GM12872 (cell line): Measurements from ENCODE around the gene TMTC4.
A peak's percentile ranks its signal among the peaks of the same experiment; 100 is the strongest.

ENCODE experiments used
- CTCF ChIP-seq: IDR thresholded peaks from 3 replicates; pipeline ENCODE4 v1.5.1; 2011; ENCODE audit warnings: low read depth, mild to moderate bottlenecking, low read length, moderate library complexity; ENCODE audit not compliant: insufficient read depth

TMTC4 gene

GRCh38 chr13:100650326-100650725, 24.3 kb downstream of the TMTC4 start:
- TF ChIP-seq CTCF, result no peak

GRCh38 chr13:100648354-100648753, 26.2 kb downstream of the TMTC4 start:
- no peak for TF ChIP-seq CTCF

GRCh38 chr13:100646871-100647270, 27.7 kb downstream of the TMTC4 start:
- TF ChIP-seq CTCF, result no peak

GRCh38 chr13:100646030-100646673, 28.4 kb downstream of the TMTC4 start:
- peak; percentile 22; the same call in 1 of the 3 replicates for TF ChIP-seq CTCF

- no peak for TF ChIP-seq CTCF
Observed at GRCh38 chr13:100645382-100645781, 29.2 kb downstream of the TMTC4 start.

GRCh38 chr13:100644371-100644770, 30.2 kb downstream of the TMTC4 start:
- no peak for TF ChIP-seq CTCF

GRCh38 chr13:100637796-100638195, 36.8 kb downstream of the TMTC4 start:
- no peak for TF ChIP-seq CTCF
